ENCODE data around the gene TMEM145. TPM values are rescaled to one million over a fixed set of nuclear protein-coding genes. Genes with fewer than 3 reads are reported as not detected.
"Not testable (repeated sequence)": the region's sequence is repeated elsewhere in the genome, so short reads cannot be mapped to it uniquely, and the experiment has no call there.

Gene TMEM145
- polyA plus RNA-seq, 10 donors = 0.16 to 0.56 (median 0.30) TPM

- DNase-seq = no peak
Observed at GRCh38 chr19:42313840-42314755, 989 bp downstream of the TMEM145 start.

GRCh38 chr19:42315024-42315423 is 1.9 kb downstream of the TMEM145 start:
- DNase-seq = no peak

- DNase-seq = no peak
Observed at GRCh38 chr19:42316223-42317211, 3.4 kb downstream of the TMEM145 start.

DNA sequence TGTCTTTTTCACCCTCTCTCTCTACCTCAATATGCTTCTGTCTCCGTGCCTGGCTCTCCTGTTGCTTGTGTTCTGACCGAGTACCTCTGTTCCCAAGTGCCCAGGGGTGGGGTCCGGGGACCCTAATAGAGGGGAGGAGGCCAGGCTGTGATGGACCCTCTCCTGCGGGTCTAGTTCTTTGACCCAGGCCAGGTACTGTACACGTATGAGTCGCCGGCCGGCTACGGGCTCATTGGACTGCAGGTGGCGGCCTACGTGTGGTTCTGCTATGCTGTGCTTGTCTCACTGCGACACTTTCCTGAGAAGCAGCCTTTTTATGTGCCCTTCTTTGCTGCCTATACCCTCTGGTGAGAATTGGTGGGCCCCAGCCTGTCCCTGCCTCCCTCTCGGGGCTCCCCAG is 4.4 kb downstream of the TMEM145 start:
- DNase-seq = no peak

GRCh38 chr19:42322305-42322704 is 9.2 kb downstream of the TMEM145 start:
- no peak for DNase-seq

GRCh38 chr19:42323473-42323851 is 10.4 kb downstream of the TMEM145 start:
- DNase-seq = no peak

DNA sequence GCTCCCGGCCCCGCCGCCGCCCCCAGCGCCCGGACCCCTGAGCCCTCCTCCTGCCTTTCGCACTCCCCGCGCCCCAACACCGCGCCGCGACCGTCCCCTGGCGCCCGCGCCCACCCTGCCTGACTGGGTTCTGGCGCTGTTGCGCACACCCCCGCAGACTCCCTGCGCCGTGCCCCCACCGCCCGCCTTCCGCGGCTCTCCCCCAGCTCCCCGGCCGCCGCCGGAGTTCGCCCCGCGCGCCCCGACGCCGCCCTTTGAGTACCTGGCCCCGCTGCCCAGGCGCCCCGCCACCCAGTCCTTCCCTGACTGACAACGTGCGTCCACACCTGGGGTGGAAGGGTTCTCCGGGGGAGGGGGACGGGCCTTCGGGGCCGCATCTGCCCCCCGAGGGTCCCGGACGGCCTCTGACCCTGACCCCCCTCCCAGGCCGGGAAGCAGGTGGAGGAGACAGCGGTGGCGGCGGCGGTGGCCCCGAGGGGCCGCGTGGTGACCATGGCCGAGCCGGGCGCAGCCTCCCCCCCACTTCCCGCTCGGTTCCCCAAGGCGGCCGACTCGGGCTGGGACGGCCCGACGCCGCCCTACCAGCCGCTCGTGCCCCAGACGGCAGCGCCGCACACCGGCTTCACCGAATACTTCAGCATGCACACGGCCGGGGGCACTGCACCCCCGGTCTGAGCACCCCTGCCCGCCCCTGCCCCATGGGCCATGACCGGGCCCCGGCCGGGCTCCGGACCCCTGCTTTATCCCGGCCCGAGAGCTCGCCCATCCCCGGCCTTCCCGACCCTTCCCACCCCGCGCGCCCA is 10.9 kb downstream of the TMEM145 start:
- no peak for DNase-seq

- no peak for DNase-seq
Observed at GRCh38 chr19:42324655-42325307, 11.7 kb downstream of the TMEM145 start.

DNA sequence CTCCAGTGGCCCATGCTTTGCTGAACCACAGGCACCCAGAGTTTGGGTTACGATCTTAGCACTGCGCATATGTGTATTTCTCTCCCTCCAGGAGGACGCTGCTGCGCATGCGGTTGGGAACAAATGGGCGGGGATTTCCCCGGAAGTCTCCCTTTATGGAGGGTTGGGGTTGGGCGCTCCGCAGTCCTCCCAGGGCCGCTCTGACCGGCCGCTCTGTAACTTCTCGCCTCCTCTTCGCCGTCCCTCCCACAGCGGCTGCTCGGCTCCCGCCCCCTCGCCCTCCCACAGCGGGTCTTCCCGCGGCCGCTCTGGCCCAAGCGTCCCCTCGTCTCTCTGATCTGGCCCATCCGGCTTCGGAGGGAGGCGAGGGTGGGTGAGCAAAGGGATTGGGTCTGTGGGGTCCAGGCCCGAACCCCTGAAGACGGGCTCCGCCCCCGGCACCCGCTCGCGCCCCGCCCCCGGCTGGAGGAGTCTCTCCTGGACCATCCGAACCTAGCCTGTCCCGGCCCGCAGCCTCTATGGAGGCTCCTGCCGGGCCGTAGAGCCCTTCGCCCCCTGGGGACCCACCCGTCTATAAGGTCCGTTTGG is 12.3 kb downstream of the TMEM145 start, which contains the start of gene MEGF8:
MEGF8 (plus strand) TSS at position 328 of the 588 bp plus-strand sequence. CDS start 609 bp downstream, outside the sequence.
- DNase-seq = peak; percentile 99

DNA sequence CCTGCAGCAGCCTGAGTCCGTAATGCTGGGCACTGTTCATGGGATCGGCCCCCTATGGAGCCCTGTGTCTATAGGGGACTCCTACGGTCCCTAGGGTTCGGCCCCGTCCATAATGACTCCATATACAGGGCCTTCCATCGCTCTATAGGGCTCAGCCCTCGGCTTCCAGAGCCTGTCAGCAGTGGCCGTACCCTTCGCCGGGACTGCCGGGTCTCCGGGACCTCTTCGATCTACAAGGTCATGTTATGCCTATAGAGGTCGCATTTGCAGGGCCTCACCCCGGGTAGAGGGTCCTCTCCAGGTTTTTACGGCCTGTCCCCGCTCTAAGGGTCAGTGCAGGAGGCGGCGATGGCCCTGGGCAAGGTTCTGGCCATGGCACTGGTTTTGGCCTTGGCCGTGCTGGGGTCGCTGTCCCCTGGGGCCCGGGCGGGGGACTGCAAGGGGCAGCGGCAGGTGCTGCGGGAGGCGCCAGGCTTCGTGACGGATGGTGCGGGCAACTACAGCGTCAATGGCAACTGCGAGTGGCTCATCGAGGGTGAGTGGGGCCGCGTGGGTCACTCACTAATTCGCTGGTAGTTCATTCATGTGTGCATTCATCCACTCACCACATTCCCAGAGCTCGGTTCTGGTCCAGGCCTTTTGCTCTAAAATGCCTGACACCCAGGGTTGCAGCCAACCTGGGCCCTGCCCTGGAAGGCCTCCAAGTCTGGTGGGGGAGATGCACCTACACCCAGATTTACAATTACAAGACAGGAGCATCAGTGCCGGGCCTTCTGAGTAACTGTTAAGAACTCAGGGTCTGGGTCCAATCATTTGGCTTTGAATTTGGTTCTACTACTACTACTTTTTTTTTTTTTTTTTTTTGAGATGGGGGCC is 13.0 kb downstream of the TMEM145 start:
- DNase-seq = peak in 1 of 3 donors; percentile 6

- no peak for DNase-seq
Observed at GRCh38 chr19:42326969-42327368, 13.9 kb downstream of the TMEM145 start.

- no peak for DNase-seq
Observed at GRCh38 chr19:42327381-42327780, 14.3 kb downstream of the TMEM145 start.

DNA sequence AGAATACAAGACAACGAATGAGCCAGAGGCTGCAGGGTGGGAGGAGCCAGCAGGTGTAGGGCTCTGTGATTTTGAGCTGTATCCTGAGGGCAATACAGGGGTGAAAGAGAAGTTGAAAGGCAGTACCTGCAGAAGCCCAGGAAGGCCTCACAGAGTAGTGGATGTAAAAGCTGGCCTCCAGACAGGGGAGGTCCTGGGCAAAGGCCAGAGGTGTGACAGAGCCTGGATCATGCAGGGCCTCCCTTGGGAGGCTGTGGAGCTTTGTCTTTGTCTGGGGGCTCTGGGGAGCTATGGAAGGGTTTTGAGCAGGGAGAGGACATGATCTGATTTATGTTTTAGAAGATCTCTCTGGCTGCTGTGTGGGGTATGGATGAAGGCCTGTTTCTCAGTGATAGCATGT is 15.0 kb downstream of the TMEM145 start:
- DNase-seq = no peak

DNA sequence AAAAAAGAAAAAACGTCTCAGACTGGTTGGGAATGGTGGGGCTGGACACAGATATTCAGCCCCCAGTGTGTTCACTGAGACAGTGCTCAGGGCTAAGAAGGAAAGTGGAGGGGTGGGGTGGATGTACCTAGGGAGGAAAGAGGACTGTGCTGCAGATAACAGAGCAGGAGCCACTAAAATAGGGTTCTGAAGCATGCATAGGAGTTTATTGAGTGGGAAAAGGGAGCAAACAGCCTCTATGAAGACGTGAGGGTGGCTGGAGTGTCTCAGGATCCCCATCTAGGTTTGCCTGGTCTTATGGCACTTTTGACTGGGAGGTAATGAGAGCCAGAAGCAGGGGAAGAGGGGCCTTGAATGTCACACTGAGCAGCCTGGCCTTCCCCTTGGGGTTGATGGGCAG is 15.7 kb downstream of the TMEM145 start:
- no peak for DNase-seq

- DNase-seq = no peak
Observed at GRCh38 chr19:42330241-42330711, 17.2 kb downstream of the TMEM145 start.

DNA sequence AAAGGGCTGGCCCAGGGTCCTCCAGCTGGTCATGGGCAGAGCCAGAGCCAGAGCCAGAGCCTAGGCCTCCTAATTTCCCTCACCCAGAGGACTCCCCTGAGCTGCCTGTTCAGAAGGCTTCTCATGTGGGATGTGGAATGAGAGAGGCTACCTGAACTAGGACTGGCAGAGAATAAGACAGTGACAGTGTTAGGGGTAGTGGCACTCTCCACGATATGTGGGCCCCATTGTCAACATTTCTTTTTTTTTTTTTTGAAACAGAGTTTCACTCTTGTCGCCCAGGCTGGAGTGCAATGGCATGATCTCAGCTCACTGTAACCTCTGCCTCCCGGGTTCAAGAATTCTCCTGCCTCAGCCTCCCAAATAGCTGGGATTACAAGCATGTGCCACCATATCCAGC is 18.2 kb downstream of the TMEM145 start:
- DNase-seq = not testable (repeated sequence)

- no peak for DNase-seq
Observed at GRCh38 chr19:42332059-42332458, 18.9 kb downstream of the TMEM145 start.

DNA sequence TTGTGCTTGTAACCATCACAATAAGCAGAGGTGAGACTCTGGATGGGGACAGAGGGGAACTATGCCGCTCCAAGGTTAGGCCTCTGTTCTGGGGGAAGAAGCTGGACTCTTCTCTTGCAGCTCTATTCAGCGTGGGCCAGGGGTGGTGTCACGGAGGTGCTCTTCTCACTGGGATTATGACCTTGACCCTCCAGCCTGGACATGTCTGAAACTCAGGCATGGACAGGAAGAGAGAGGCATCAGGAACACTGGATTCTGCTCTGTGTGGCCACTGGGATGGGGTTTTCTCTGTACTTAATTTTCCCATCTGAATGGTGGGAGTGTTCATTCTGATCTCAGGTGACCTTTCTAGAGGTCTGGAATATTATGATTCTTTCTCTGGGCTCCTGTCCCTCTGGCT is 19.9 kb downstream of the TMEM145 start:
- no peak for DNase-seq

GRCh38 chr19:42333975-42334696 is 21.0 kb downstream of the TMEM145 start:
- no peak for DNase-seq
